ENCODE measurements around the gene GMPPA.
A peak's percentile ranks its signal among the peaks of the same experiment; 100 is the strongest.

Gene GMPPA

DNA sequence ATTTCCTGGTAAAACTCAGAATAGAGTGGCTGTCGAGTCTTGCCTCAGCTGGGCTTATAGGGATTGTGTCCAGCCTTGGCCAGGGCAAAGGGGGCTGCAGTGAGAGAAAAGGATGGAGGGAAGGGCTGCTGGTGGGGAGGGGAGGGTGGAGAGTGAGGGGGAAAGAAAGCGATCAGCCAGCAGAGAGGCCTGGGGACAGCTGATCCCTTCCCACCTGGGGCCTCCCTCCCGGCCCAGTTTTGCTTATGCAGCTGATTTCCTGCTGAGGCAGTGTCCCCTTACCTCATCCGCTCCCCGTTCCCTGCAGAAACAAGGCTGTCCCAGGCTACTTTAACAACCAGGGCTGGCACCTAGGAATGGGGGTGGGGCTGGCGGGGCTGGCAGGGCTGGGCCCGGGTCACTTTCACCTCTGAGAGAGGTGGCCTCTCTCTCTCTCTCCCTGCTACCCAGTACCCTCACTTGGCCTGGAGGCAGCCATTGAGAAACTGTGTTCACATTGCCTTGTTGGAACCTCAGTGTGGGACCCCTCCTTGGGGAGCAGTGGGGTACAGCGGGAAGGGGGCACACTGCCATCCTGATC lies 12.2 kb upstream of the GMPPA start:
- Histone ChIP-seq H3K27ac (no peak overlapping the region), H3K4me3 (no peak overlapping the region)
- no peak for DNase-seq (ENCODE audit: low spot score)
- TF ChIP-seq, protein P1, sequence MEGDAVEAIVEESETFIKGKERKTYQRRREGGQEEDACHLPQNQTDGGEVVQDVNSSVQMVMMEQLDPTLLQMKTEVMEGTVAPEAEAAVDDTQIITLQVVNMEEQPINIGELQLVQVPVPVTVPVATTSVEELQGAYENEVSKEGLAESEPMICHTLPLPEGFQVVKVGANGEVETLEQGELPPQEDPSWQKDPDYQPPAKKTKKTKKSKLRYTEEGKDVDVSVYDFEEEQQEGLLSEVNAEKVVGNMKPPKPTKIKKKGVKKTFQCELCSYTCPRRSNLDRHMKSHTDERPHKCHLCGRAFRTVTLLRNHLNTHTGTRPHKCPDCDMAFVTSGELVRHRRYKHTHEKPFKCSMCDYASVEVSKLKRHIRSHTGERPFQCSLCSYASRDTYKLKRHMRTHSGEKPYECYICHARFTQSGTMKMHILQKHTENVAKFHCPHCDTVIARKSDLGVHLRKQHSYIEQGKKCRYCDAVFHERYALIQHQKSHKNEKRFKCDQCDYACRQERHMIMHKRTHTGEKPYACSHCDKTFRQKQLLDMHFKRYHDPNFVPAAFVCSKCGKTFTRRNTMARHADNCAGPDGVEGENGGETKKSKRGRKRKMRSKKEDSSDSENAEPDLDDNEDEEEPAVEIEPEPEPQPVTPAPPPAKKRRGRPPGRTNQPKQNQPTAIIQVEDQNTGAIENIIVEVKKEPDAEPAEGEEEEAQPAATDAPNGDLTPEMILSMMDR (IDR thresholded peaks at IDR 0.05), result no peak

DNA sequence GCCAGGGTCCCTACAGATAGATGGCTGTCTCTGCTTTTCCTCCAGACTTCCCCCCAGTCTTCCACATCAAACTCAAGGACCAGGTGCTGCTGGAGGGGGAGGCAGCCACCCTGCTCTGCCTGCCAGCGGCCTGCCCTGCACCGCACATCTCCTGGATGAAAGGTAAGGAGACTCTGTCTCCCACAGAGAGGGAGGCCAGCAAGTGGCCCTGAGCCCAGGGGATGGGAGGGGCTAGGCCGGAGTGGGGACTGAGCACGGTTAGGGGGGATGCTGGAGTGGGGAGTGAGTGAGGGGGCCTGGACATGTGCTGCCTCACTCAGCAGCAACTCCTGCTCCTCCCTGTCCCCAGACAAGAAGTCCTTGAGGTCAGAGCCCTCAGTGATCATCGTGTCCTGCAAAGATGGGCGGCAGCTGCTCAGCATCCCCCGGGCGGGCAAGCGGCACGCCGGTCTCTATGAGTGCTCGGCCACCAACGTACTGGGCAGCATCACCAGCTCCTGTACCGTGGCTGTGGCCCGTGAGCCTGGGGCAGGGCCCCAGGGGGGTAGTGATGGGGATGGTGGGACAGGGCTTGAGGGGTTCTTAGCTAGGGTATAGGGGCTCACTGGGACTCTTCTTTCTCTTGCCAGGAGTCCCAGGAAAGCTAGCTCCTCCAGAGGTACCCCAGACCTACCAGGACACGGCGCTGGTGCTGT lies 10.4 kb upstream of the GMPPA start:
- H3K4me3 ChIP-seq, result no peak overlapping the region
- peak overlapping the region in 1 of 2 donors; percentile 16 for H3K27ac ChIP-seq
- DNase-seq (ENCODE audit: low spot score), result no peak
- TF ChIP-seq, protein P1 (IDR thresholded peaks at IDR 0.05), result no peak

DNA sequence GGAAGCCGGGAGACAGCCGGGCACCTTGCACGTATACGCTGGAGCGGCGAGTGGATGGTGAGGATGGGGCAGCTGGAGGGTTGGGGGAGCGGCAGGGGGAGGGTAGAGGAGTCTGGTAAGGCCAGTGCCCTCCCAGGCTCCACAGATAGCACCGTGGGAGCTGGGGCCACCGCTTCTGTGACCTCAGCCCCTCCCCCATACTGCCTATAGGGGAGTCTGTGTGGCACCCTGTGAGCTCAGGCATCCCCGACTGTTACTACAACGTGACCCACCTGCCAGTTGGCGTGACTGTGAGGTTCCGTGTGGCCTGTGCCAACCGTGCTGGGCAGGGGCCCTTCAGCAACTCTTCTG lies 9.9 kb upstream of the GMPPA start:
- Histone ChIP-seq H3K4me3 (no peak overlapping the region), H3K27ac (peak overlapping the region in 1 of 2 donors; percentile 16)
- TF ChIP-seq, protein P1 (IDR thresholded peaks at IDR 0.05), result no peak
- no peak for DNase-seq (ENCODE audit: low spot score)

DNA sequence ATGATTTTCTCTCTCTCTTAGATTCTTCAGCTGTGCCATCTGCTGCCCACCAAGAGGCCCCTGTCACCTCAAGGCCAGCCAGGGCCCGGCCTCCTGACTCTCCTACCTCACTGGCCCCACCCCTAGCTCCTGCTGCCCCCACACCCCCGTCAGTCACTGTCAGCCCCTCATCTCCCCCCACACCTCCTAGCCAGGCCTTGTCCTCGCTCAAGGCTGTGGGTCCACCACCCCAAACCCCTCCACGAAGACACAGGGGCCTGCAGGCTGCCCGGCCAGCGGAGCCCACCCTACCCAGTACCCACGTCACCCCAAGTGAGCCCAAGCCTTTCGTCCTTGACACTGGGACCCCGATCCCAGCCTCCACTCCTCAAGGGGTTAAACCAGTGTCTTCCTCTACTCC lies 9.4 kb upstream of the GMPPA start:
- TF ChIP-seq, protein P1 (IDR thresholded peaks at IDR 0.05), result no peak
- Histone ChIP-seq H3K27ac (peak overlapping the region in 1 of 2 donors; percentile 16), H3K4me3 (no peak overlapping the region)
- DNase-seq (ENCODE audit: low spot score), result no peak

DNA sequence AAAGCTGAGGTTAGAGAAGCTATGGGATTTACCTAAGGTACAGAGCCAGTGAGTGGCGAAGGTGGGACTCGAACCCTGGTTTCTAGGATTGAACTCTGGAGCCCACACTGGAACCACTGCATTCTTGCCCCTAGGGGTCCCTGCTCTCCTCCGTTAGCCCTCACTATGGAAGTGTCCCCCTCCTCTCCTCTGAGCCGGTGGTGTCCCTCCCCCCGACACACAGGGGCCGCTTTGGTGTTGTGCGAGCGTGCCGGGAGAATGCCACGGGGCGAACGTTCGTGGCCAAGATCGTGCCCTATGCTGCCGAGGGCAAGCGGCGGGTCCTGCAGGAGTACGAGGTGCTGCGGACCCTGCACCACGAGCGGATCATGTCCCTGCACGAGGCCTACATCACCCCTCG lies 8.5 kb upstream of the GMPPA start:
- Histone ChIP-seq H3K4me3 (no peak overlapping the region), H3K27ac (peak overlapping the region in 1 of 2 donors; percentile 32)
- no peak for DNase-seq (ENCODE audit: low spot score)
- TF ChIP-seq, protein P1 (IDR thresholded peaks at IDR 0.05), result no peak

DNA sequence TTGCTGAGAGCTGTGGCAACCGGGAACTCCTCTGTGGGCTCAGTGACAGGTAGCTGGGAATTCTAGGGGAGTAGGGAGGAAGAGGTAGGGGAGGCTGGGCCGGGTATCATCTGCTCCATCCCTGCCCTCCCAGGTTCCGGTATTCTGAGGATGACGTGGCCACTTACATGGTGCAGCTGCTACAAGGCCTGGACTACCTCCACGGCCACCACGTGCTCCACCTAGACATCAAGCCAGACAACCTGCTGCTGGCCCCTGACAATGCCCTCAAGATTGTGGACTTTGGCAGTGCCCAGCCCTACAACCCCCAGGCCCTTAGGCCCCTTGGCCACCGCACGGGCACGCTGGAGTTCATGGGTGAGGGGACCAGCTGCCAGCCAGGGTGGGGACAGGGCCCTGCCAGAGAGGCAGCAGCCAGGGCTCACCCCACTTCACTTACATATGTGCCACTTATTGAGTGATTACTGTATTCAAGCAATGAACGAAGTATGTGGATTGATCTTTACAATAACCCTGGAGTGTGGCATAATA lies 8.0 kb upstream of the GMPPA start:
- TF ChIP-seq, protein P1 (IDR thresholded peaks at IDR 0.05), result no peak
- Histone ChIP-seq H3K27ac (no peak overlapping the region), H3K4me3 (no peak overlapping the region)
- DNase-seq (ENCODE audit: low spot score), result no peak

All from coronary artery (tissue), 2 donors.